Fibroblast of peridontal ligament (primary cell): Measurements from ENCODE around the gene PIN1.

Experiments used
- DNase-seq: peaks from one replicate; pipeline ENCODE4 v3.0.0-alpha.2; 2010; ENCODE audit errors: extremely low read depth

PIN1 gene

DNA sequence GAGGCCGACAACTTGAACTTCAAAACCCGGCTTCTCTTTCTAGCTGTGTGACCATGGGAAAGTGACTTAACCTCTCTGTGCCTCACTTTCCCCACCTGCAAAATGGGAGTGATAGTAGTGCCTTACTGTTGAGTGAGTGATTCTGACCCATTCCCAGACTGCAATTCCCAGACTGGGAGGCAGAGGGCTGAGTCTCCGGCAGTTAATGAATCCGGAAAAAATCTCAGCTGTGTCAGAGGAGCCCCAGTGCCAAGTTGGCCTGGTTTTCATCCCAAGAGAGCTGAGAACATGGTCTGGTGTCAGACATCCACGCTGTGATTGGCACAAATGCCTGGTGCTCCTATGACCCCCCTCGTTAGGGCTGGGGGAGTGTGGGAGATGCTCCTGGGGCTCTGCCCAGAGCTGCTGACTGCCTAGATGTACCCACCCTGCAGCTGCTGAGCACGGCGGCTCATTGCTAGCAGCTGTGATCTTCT, 50.0 kb downstream of the PIN1 start:
- DNase-seq = peak; percentile 88

- DNase-seq = no peak
Observed at GRCh38 chr19:9891609-9892373, 56.7 kb downstream of the PIN1 start.
